Endothelial cell of umbilical vein (primary cell): Measurements from ENCODE around the gene TMEM178B.

Source experiments
- JUN ChIP-seq: IDR thresholded peaks from 2 replicates; pipeline ENCODE4 v1.6.1; 2011; ENCODE audit warnings: borderline replicate concordance, low read depth; ENCODE audit not compliant: insufficient read length, insufficient read depth
- POLR2A ChIP-seq: IDR thresholded peaks from 2 replicates; pipeline ENCODE4 v1.6.1; 2012; ENCODE audit warnings: low read depth, mild to moderate bottlenecking, control low read depth, low read length
- TF ChIP-seq, protein P1 (sequence below), 2 donors: IDR thresholded peaks; 1 replicate in 1 of 2; 2 replicates in 1 of 2; pipeline ENCODE4 v1.5.1; 2011; ENCODE audit warnings: low read length in 2 of 2, mild to moderate bottlenecking in 2 of 2, moderate library complexity in 2 of 2, control low read depth in 1 of 2, inconsistent platforms in 1 of 2, low read depth in 1 of 2; ENCODE audit not compliant: insufficient read depth in 1 of 2; ENCODE audit errors: extremely low read depth in 1 of 2
- TF ChIP-seq, protein P2 (sequence below): IDR thresholded peaks from 2 replicates; pipeline ENCODE4 v1.6.1; 2011; ENCODE audit not compliant: insufficient read depth, insufficient read length

DNA sequence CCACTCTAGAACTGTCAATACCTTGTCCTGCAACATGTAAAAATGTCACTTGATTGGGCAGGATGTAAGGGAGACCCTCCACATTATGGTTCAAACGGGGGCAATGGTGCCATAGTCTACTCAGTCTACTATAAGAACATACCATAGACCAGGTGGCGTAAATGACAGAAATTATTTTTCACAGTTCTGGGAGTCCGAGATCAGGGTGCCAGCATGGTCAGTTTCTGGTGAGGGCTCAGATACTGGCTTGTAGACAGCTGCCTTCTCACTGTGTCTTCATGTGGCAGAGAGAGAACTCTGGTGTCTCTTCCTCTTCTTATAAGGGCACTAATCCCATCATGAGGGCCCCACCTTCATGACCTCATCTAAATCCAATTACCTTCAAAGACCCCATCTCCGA is 18.7 kb upstream of the TMEM178B start:
- TF ChIP-seq POLR2A (no peak), JUN (no peak)
- TF ChIP-seq, protein P1, sequence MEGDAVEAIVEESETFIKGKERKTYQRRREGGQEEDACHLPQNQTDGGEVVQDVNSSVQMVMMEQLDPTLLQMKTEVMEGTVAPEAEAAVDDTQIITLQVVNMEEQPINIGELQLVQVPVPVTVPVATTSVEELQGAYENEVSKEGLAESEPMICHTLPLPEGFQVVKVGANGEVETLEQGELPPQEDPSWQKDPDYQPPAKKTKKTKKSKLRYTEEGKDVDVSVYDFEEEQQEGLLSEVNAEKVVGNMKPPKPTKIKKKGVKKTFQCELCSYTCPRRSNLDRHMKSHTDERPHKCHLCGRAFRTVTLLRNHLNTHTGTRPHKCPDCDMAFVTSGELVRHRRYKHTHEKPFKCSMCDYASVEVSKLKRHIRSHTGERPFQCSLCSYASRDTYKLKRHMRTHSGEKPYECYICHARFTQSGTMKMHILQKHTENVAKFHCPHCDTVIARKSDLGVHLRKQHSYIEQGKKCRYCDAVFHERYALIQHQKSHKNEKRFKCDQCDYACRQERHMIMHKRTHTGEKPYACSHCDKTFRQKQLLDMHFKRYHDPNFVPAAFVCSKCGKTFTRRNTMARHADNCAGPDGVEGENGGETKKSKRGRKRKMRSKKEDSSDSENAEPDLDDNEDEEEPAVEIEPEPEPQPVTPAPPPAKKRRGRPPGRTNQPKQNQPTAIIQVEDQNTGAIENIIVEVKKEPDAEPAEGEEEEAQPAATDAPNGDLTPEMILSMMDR (IDR thresholded peaks at IDR 0.05; ENCODE audit: extremely low read depth in 1 of 2, insufficient read depth in 1 of 2, low read depth in 1 of 2, low read length in 2 of 2) = no peak
- TF ChIP-seq, protein P2, sequence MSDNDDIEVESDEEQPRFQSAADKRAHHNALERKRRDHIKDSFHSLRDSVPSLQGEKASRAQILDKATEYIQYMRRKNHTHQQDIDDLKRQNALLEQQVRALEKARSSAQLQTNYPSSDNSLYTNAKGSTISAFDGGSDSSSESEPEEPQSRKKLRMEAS = no peak
